GM19455 (cell line): Measurements from ENCODE around the gene THEMIS2.
"Not testable (repeated sequence)": the region's sequence is repeated elsewhere in the genome, so short reads cannot be mapped to it uniquely, and the experiment has no call there.

Experiments
- ATAC-seq: cut with Tn5 transposase; IDR thresholded peaks from one replicate; pipeline ENCODE4 v1.9.1; 2021; ENCODE audit not compliant: unreplicated experiment

THEMIS2 gene

GRCh38 chr1:27872059-27872801 is at the start of gene THEMIS2:
TSS of gene THEMIS2 (plus strand) at chr1:27872544. CDS start at chr1:27872572, 28 bp downstream.
- ATAC-seq = no peak

- ATAC-seq = no peak
Observed at GRCh38 chr1:27823784-27824183, 48.6 kb upstream of the THEMIS2 start.

GRCh38 chr1:27824411-27824810 is 47.9 kb upstream of the THEMIS2 start:
- ATAC-seq = no peak

GRCh38 chr1:27829339-27829960 is 42.9 kb upstream of the THEMIS2 start:
- ATAC-seq = not testable (repeated sequence)

- ATAC-seq = peak; percentile 81
Observed at GRCh38 chr1:27830621-27831440, 41.5 kb upstream of the THEMIS2 start, which contains the start of gene PPP1R8. TSS of gene PPP1R8 (plus strand) at chr1:27830782. CDS start at chr1:27830836, 54 bp downstream.

- no peak for ATAC-seq
Observed at GRCh38 chr1:27831568-27832410, 40.6 kb upstream of the THEMIS2 start.

- no peak for ATAC-seq
Observed at GRCh38 chr1:27832762-27833161, 39.6 kb upstream of the THEMIS2 start.

GRCh38 chr1:27833470-27833869 is 38.9 kb upstream of the THEMIS2 start:
- no peak for ATAC-seq

GRCh38 chr1:27835046-27835445 is 37.3 kb upstream of the THEMIS2 start:
- no peak for ATAC-seq

GRCh38 chr1:27835501-27835900 is 36.8 kb upstream of the THEMIS2 start:
- no peak for ATAC-seq

GRCh38 chr1:27849951-27850350 is 22.4 kb upstream of the THEMIS2 start:
- no peak for ATAC-seq

GRCh38 chr1:27855085-27855484 is 17.3 kb upstream of the THEMIS2 start:
- ATAC-seq = no peak

- ATAC-seq = no peak
Observed at GRCh38 chr1:27856561-27857343, 15.6 kb upstream of the THEMIS2 start.

GRCh38 chr1:27857552-27857951 is 14.8 kb upstream of the THEMIS2 start:
- ATAC-seq = not testable (repeated sequence)

- peak; percentile 73 for ATAC-seq
Observed at GRCh38 chr1:27858072-27858948, 14.0 kb upstream of the THEMIS2 start.

- ATAC-seq = no peak
Observed at GRCh38 chr1:27858949-27859576, 13.3 kb upstream of the THEMIS2 start.

- ATAC-seq = no peak
Observed at GRCh38 chr1:27861436-27861835, 10.9 kb upstream of the THEMIS2 start.

- ATAC-seq = no peak
Observed at GRCh38 chr1:27862004-27862403, 10.3 kb upstream of the THEMIS2 start.
